Loucy (cell line): ENCODE results near the gene MT1B.

Experiments
- CTCF ChIP-seq: fragments of 200-600 bp; sonication (generic); conservative IDR thresholded peaks from 2 replicates; pipeline ENCODE4 v1.5.1; 2014; ENCODE audit warnings: mild to moderate bottlenecking, antibody characterized with exemption, low read length
- EZH2phosphoT487 ChIP-seq: fragments of 200-600 bp; IDR thresholded peaks from 2 replicates; pipeline ENCODE4 v1.6.1; 2018; ENCODE audit warnings: antibody characterized with exemption, mild to moderate bottlenecking, moderate library complexity, borderline replicate concordance

DNA sequence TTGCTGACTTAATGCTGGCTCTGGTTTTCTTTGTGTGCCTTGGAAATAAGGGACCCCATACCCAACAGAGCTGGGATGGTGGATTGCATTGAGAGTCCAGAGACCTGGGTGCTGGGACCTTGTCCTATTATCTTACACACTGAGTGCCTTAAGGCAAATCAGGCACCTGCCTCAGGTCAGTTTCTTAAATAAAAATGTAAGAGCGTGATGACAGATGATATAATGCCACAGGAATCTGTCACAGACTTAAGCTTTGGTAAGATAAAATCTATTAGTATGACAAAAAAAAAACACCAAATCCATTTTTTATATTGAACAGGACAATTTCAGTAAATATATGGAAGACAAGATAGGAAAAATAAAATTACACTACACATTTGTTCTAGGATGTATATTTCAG lies 11.6 kb upstream of the MT1B start:
- TF ChIP-seq CTCF (no peak), EZH2phosphoT487 (no peak)
